Measurements from ENCODE around the gene TUSC7.

TUSC7 gene

DNA sequence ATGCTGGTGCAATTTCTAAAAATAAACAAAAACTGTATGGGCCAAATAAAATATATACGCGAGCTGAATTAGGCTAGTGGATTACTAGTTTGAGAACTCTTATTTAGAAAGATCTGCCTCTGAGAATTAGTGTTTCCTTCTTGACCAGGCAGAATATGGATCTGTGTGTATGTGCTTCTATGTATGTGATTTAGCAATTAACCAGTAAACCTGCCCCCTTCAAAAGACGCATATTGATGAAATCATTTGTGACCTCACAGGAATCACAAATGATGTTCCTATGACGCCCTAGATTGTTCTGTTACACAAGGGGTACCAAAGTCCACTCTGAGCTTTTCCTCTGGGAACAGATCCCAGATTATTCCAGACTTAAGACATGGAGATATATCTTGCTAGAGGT lies at the start of gene TUSC7:
Gene TUSC7 (plus strand): TSS at position 301 of the 400 bp plus-strand sequence.
- no peak for DNase-seq

DNA sequence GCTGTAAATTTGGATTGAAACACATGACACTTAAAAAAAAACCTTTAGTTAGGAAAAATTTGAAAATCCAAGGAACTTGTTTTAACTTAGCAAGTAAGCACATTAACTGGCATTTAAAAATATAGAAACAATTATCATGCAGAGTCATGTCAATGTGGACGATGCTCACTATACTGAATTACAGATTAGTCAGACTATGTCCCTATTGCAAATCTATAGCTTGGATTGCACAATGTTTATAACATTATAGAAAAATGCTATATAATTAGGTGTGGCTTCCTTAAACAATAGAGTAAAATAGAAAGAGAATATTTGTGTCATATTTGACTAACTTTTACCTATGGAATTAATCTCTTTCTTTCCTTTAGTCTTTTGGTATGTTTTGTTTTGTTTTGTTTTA lies 48.4 kb upstream of the TUSC7 start:
- DNase-seq: no peak

DNA sequence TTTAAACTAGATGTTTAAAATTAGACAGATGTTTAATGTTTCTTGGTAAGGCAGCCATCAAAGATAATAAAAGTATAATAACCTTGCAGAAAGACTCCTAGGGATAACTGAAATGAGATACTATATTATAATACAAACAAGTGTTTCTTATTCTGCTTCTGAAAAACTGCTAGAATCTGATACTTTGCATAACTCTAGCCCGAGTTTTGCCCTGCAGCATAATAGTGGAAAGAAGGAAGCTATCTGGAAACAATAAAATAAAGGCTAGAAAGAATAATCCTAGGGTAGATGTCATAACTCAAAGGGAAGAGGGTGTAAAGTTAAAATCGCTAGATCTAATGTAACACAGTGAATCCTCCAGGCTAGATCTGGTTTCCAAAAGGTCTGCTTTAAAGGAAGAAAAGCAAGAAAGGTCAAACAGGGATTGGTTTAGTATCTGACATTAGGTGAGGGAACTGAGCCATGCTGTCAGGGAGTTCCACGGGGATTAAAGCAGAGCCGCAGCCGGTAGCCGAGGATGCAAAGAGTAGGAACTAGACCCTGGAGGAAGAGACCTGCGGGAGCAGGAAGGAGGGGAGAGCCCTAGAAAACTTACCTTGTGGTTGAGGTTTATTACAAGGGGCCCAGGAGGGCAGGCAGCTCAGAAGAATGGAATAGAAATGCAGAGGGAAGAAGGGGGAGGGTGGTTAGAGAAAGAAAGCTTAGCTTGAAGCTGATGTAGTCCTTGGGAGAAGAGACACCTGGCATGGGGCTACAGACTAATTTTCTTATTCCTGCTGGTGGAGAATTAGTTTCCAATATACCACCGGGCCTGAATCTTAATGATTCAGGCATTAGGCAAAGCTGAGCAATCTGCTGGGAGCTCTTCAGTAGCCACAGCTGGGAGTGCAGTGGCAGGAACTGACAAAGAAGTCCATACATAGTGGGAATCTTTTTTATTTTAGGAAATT lies 46.1 kb upstream of the TUSC7 start:
- no peak for DNase-seq

DNA sequence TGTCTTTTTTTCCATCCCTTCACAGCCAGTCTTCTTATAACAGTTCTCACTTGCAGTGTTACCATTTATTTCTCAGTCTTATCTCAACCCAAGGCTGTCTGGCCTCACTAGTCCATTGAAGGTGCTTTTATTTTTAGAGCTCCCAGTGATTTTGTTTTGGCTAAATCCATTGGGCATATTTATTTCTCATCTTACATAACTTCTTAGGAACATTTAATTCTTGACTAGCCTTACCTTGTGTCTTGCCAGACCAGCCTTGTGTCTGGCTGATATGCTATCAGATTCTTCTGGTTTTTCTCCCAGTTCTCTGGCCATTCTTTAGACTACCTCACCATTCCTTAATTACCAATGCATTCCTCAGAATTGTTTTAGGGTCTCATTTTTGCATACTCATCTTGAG lies 42.3 kb upstream of the TUSC7 start:
- DNase-seq: no peak

GRCh38 chr3:116667791-116668190 lies 41.8 kb upstream of the TUSC7 start:
- DNase-seq: no peak

- DNase-seq: no peak
Observed at GRCh38 chr3:116669576-116669975, 40.0 kb upstream of the TUSC7 start.

GRCh38 chr3:116671151-116671550 lies 38.4 kb upstream of the TUSC7 start:
- no peak for DNase-seq

DNA sequence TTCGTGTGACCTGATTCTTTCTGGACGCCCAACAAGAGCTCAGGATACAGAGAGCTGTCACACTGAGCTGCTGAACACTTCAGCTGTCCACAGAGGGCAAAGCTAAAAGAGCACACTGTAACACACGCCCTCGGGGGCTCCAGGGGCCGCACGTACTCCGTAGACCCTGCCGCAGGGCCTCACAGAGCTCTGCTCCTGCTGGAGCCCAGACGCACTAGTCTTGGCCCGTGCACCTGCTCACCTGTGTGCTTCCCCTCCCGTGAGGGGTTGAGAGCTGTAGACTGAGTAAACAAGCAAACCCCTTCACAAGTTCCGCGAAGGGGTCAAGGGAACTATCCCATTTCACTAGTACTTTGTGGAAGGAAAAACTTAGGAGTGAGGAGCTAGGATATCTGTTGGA lies 30.7 kb upstream of the TUSC7 start:
- no peak for DNase-seq

- no peak for DNase-seq
Observed at GRCh38 chr3:116691041-116691440, 18.5 kb upstream of the TUSC7 start.

DNA sequence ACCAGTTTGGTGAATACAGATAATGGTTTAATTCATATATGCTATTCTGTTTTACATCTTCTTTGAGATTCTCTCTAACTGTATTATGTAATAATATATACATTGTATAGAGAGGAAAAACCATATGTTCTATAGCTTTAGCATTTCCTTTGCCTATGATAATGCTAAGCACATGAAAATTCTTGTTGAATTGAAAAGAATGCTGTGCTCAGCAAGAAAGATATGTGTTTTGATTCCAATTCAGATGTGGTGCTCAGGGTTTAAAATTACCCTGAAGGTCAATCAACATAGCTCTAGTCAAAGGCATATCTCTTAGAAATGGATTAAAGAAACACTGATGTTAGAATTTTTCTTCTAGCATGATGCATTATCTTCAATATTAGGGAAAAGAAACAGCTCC lies 8.5 kb upstream of the TUSC7 start:
- no peak for DNase-seq

- DNase-seq: no peak
Observed at GRCh38 chr3:116702334-116702733, 7.2 kb upstream of the TUSC7 start.

DNA sequence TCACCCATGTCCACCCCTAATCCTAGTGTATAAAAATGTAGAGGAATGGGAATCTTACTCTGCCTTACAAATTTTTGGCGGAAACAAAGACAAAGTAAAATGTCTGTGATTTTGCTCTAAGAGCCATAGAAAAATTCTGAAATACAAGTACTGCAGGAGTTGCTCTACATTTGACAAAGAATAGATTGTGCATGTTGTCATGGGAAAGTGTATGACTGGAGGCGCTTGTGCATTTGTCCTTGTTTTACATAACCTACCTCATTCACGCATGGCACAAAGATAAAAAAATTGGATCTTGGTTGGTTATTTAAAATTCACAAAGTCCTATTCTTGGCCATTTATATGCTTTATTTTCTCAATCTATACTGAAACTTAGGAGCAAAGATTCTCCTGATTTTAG lies 2.0 kb upstream of the TUSC7 start:
- no peak for DNase-seq

DNA sequence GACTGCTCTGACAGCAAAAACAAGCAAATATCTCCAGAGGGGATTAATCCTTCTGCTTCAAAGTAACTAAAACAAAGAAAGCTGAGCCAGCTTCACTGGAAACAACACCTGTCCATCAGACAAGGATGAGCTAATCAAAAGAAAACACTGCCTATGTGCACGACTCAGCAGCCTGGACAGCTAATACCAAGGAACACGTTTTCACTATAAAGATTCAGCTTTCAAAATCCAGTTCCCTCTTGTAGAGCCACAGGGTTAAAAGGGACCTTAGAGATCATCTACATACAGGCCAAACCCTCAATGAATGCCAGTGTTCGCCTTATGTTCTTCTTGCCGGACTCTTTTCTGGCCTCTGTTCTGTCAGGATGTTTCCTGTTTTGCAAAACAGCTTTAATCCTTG lies 6.9 kb downstream of the TUSC7 start:
- DNase-seq: no peak

GRCh38 chr3:116717566-116717965 lies 8.0 kb downstream of the TUSC7 start:
- no peak for DNase-seq

DNA sequence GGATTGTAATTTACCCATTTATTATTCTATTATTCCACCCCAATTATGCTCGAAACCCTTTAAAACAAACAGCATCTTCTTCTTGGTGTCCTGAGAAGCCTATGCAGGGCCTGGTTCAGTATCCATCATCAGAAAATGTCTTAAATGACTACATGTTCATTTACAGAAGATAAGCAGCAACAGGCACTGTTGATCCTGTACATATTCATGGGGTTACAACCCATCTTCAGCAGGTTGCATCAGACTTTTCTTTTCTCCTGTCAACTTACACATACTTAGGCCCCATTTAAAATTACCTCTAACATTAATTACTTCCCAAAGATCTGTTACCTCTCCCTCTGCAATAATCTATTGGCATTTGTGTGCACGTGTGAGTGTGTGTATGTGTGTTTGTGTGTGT lies 18.9 kb downstream of the TUSC7 start:
- DNase-seq: no peak

- DNase-seq: no peak
Observed at GRCh38 chr3:116734243-116734642, 24.7 kb downstream of the TUSC7 start.

GRCh38 chr3:116739678-116740077 lies 30.1 kb downstream of the TUSC7 start:
- no peak for DNase-seq

- no peak for DNase-seq
Observed at GRCh38 chr3:116740293-116740692, 30.7 kb downstream of the TUSC7 start.

GRCh38 chr3:116741467-116741866 lies 31.9 kb downstream of the TUSC7 start:
- DNase-seq: no peak

- DNase-seq: no peak
Observed at GRCh38 chr3:116743062-116743461, 33.5 kb downstream of the TUSC7 start.

DNA sequence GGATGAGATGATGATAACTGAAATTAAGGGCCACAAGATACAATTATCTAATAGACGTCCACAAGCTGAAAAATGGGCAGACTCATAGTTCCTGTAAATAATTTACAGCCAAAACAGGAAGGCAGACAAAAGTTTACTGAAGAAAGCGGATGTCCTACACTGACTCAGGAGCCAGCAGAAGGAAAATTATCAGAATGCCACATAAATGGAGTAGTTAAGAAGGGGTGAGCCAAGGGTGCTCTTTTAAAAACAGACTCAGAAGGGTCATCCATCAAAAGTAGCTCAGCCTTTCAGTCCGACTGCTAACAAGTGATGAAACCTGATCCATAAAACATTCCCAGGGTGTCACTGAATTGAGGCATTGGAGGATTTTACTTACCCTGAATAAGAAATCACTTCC lies 39.8 kb downstream of the TUSC7 start:
- DNase-seq: no peak

DNA sequence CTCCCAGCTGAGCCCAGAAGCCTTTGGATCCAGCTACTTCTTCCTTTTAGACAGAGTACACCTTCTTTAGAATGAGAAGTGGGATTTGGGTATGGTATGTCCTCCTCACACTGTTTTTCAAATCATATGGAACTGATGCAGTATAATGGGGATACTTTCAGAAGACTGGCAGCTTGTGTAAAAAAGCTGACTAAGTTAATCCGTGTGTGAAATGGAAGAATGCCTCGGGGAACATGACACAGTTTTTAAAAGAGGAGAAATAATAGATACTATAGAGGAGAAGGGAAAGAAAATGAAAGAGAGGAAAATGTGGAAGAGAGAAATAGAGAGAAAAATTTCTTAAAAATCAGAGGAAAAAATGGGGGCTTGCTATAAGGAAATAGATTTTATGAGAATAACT lies 47.7 kb downstream of the TUSC7 start:
- DNase-seq: no peak

- DNase-seq: no peak
Observed at GRCh38 chr3:116759316-116759715, 49.7 kb downstream of the TUSC7 start.

Measured in bone marrow (tissue), 2 donors.